GM19452 (cell line): ENCODE measurements around the gene HFE.
"Not testable (repeated sequence)": the region's sequence is repeated elsewhere in the genome, so short reads cannot be mapped to it uniquely, and the experiment has no call there.

ENCODE experiments used
- ATAC-seq: cut with Tn5 transposase; IDR thresholded peaks from one replicate; pipeline ENCODE4 v1.9.1; 2021; ENCODE audit not compliant: unreplicated experiment

Gene HFE

GRCh38 chr6:26105842-26106241, 18.6 kb downstream of the HFE start:
- ATAC-seq = no peak

GRCh38 chr6:26107935-26108334, 20.7 kb downstream of the HFE start:
- ATAC-seq = no peak

DNA sequence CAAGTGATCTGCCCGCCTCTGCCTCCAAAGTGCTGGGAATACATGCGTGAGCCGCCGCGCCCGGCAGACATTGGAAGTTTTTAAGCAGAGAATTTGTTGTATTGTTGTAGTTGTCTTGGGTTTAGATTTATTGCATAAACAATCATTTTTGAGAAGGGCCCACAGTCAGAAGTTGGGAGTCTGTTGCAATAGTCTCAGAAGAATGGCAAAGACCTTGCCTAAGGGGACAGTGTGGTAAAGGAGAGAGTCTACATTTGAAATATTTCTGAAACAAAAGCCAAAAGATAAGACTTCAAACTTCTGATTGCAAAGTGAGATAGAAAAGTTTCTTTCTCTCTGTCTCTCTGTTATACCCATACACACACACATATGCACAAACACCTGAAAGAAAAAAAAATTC, 22.5 kb downstream of the HFE start:
- ATAC-seq = no peak

GRCh38 chr6:26113570-26113969, 26.3 kb downstream of the HFE start:
- no peak for ATAC-seq

DNA sequence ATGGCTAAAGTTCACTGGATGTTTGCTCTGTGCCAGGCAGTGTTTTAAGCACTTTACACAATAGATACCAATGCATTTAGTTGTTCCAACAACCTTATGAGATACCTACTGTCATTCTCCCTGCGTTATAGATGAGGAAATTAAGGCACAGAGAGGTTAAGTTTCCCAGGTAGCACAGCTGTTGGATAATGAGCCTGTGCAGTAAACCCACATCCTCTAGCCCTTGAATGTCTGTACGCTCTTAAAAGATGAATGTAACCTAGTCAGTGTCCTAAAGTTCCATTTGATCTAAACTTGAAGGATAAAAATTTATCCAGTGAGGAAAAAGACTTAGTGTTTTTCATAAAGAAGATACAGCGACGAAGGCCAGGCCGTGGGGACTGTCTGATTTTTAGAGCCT, 28.0 kb downstream of the HFE start:
- ATAC-seq = no peak

DNA sequence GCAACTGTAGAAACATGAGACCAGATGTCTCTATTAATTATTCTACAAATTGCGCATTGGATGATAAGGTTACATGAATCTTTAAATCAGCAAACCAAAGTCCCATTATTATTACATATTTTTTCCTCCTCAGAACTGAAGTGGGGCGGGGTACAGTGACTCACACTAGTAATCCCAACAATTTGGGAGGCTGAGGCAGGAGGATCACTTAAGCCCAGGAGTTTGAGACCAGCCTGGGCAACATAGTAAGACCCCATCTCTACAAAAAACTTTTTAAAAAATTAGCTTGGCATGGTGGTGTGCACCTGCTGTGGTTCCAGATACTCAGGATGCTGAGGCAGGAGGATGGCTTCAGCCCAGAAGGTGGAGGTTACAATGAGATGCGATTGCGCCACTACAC, 29.0 kb downstream of the HFE start:
- no peak for ATAC-seq

GRCh38 chr6:26118999-26119398, 31.8 kb downstream of the HFE start:
- ATAC-seq = no peak

DNA sequence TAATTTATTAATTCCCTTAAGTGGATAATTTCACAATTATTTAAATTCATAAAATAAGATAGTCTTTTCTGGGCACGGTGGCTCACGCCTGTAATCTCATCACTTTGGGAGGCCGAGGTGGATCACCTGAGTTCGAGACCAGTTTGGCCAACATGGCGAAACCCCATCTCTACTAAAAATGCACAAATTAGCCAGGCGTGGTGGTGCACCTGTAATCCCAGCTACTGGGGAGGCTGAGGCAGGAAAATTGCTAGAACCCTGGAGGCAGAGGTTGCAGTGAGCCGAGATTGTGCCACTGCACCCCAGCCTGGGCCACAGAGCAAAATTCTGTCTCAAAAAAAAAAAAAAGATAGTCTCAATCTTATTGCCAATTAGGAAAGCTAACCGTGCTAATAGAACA, 32.9 kb downstream of the HFE start:
- ATAC-seq = not testable (repeated sequence)

DNA sequence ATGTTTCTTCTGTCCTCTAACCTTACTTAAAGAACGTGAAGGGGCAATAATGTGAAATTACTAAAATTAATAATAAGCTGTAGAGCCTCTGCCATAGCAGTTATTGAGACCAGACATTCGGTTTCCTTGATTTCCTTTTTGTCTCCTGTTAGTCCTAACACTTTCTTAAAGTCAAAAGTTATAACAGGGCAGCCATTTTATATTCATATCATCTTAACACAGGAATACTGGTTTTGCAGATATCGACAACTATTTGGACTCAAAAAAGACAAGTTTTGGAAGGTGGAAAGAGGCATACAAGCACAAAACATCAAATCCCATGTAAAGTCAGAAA, 33.5 kb downstream of the HFE start:
- no peak for ATAC-seq

- ATAC-seq = no peak
Observed at GRCh38 chr6:26121141-26122004, 34.1 kb downstream of the HFE start.

- no peak for ATAC-seq
Observed at GRCh38 chr6:26122005-26122388, 34.8 kb downstream of the HFE start.

DNA sequence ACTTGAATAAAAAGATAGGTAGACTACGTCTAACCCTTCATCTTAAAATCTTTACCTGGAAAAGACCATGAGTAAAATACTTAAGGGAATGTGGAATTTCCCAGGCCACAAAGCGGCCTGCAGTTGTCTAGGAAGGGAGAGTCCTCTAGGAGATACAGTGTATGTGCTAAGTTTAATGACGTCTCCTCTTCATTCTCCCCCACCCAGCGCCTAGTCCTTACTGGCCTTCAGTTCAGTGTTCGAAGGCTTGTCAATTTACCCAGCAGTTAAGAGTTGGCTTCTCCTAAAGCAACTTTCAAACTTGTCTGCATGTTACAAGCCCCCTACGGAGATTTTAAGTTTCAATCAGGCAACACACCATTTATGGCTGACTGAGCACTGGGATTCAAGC, 35.2 kb downstream of the HFE start:
- ATAC-seq = no peak

GRCh38 chr6:26122793-26123674, 35.8 kb downstream of the HFE start:
- ATAC-seq = peak; percentile 45

DNA sequence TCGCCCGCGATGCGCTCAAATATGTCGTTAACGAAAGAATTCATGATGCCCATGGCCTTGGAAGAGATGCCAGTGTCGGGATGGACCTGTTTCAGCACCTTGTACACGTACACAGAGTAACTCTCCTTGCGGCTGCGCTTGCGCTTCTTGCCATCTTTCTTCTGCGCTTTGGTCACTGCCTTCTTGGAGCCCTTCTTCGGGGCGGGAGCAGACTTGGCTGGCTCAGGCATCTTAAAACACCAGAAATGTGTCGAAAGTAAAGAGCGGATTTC, 36.4 kb downstream of the HFE start:
- ATAC-seq = no peak

GRCh38 chr6:26123947-26124780, 36.9 kb downstream of the HFE start:
- peak; percentile 68 for ATAC-seq

DNA sequence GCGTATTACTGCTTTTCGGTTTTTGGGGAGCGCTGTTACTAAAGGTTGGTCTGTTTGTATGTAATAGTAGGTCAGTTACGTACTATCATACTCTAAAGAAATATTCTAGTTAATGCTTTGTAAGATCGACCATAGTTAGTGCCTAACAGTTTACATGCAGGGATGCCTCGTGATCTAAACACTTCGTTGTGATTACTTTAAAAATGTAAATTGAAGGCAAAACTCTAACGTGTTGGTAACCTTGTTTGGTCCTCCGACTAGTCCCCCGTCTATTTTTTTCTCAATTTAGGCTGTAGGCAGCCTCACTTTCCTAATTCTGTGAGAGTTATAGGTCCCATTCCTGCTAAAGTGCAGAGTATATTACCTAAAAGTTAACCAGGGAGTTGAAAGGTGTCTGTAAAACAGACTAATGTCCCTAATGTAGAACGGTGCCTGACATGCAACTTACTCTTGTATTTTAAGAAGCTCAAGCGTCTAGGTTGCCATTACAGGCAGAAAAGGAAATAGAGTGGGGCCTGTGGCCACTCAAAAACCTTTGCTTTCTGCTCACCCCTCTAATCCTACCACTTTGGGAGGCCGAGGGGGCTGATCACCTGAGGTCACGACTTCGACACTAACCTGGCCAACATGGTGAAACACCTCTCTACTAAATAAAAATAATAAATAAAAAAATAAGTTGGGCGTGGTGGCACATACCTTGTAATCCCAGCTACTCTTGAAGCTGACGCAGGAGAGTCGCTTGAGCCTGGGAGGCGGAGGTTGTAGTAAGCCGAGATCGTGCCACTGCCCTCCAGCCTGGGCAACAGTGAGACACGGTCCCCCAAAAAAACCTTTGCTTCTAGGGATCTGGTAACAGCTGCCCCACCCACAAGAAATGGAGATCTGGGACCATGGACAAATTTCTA, 37.8 kb downstream of the HFE start:
- no peak for ATAC-seq

DNA sequence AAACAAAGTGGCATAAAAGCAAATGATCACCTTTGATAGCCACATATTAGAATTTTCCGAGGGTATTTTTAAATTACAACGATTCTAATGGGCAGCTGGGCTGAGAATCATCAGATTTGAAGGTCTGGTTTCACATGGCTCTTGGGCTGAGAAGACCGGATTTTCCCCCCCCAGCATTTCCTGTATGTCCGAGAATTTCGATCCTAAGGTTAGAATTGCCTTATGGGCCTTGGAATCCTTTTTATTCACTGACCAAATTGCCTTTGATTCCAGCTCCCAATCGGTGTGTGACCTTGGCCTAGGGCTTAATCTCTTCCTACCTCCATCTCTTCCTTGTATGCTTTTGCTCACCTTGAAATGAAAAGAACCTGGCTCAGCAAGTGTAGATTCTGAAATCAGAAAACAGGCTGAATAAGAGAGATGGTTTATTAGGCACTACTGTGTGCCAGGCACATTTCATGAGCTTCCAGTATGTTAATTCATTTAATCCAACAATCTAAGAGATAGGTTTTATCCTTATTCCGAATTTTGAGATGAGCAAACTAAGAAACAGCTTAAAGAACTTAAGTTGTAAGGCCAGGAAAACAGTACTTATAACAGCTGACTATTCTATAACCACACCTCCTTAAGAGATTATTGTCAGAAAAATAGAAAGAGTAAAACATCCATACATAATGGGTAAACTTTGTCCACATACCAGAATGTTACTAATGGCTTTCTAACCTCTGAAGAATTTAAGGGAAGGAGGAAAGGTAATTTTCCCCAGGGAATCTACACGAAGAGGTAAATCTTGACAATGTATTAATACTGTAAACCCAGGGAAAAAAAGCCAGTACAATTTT, 39.4 kb downstream of the HFE start:
- ATAC-seq = no peak

GRCh38 chr6:26128013-26128771, 41.0 kb downstream of the HFE start:
- ATAC-seq = no peak

DNA sequence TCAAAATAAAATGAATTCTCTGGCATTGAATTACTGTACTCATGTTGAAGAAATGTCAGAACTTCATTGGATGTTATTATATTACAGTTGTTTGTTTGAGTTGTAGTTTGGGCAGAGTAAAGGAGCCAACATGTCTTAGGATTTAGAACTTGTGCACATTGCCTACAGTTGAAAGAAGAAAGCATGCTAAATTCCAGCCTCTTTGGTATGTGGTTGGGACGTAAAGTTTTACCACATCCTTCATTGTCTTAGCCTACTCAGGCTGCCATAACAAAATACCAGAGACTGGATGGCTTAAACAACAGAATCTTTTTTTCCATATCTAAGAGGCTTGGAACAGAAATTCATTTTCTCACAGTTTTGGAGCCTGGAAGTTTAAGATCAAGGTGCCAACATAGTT, 42.4 kb downstream of the HFE start:
- no peak for ATAC-seq
